ENCODE results near the gene FBP2. TPM values are rescaled to one million over a fixed set of nuclear protein-coding genes. Genes with fewer than 3 reads are reported as not detected.

FBP2 gene
- total RNA-seq, 6 experiments from 2014 or later, result not detected

GRCh38 chr9:94630833-94631232 is 37.2 kb upstream of the FBP2 start:
- Histone ChIP-seq H3K4me1 (peaks cover 0 to 57% (median 24%) of the 10 kb centered on the region in 4 donors), H3K27me3 (no peaks in the 10 kb centered on the region), H3K36me3 (peaks cover 0 to 9% (median 3%) of the 10 kb centered on the region in 4 donors), H3K27ac (peak overlapping the region in 2 of 3 donors; percentile 56 to 77), H3K9me3 (no peaks in the 10 kb centered on the region), H3K4me3 (no peak overlapping the region)
- WGBS (ENCODE audit: insufficient coverage, low coverage, low lambda C conversion rate, missing lambda C conversion rate), result 64% methylated on average over 4 of the region's 5 CpGs
- TF ChIP-seq CTCF (IDR thresholded peaks at IDR 0.05) (no peak), POLR2A (IDR thresholded peaks at IDR 0.05) (no peak)
- intact Hi-C loops (cut with DNase I), result no loop called here
- ATAC-seq (no peak), DNase-seq (no peak)

GRCh38 chr9:94630281-94630680 is 36.7 kb upstream of the FBP2 start:
- DNase-seq (peak in 2 of 3 donors; percentile 76 to 80), ATAC-seq (peak; percentile 54 to 77 (median 72))
- H3K27me3 ChIP-seq, result no peaks in the 10 kb centered on the region
- H3K4me1 ChIP-seq, result peaks cover 0 to 58% (median 24%) of the 10 kb centered on the region in 4 donors
- H3K36me3 ChIP-seq, result peaks cover 0 to 8% (median 4%) of the 10 kb centered on the region in 4 donors
- peak overlapping the region in 2 of 3 donors; percentile 56 to 77 for H3K27ac ChIP-seq
- H3K9me3 ChIP-seq, result no peaks in the 10 kb centered on the region
- intact Hi-C loops (cut with DNase I), result no loop called here
- TF ChIP-seq CTCF (IDR thresholded peaks at IDR 0.05), result peak in 1 of 4 donors; percentile 15
- TF ChIP-seq POLR2A (IDR thresholded peaks at IDR 0.05), result no peak
- WGBS (ENCODE audit: insufficient coverage, low coverage, low lambda C conversion rate, missing lambda C conversion rate), result 32% methylated on average over 2 of the region's 3 CpGs
- H3K4me3 ChIP-seq, result no peak overlapping the region

- TF ChIP-seq POLR2A (IDR thresholded peaks at IDR 0.05) (no peak), CTCF (IDR thresholded peaks at IDR 0.05) (no peak)
- no peak for DNase-seq
- Histone ChIP-seq H3K4me3 (no peak overlapping the region), H3K9me3 (no peaks in the 10 kb centered on the region), H3K27me3 (no peaks in the 10 kb centered on the region), H3K4me1 (peaks cover 0 to 55% (median 19%) of the 10 kb centered on the region in 4 donors), H3K36me3 (peaks cover 0 to 8% (median 3%) of the 10 kb centered on the region in 4 donors), H3K27ac (no peak overlapping the region)
- ATAC-seq, result no peak
- 89% methylated on average over 2 of the region's 6 CpGs for WGBS (ENCODE audit: insufficient coverage, low coverage, low lambda C conversion rate, missing lambda C conversion rate)
- intact Hi-C loops (cut with DNase I), result no loop called here
Measured at GRCh38 chr9:94627287-94627686, 33.7 kb upstream of the FBP2 start.

GRCh38 chr9:94625835-94626234 is 32.2 kb upstream of the FBP2 start:
- peaks cover 0 to 8% (median 3%) of the 10 kb centered on the region in 4 donors for H3K36me3 ChIP-seq
- WGBS (ENCODE audit: insufficient coverage, low coverage, low lambda C conversion rate, missing lambda C conversion rate), result 70% methylated on average over 4 of the region's 12 CpGs
- no peak overlapping the region for H3K27ac ChIP-seq
- H3K4me1 ChIP-seq, result peaks cover 0 to 40% (median 10%) of the 10 kb centered on the region in 4 donors
- no peak for TF ChIP-seq CTCF (IDR thresholded peaks at IDR 0.05)
- intact Hi-C loops (cut with DNase I), result no loop called here
- no peak overlapping the region for H3K4me3 ChIP-seq
- H3K9me3 ChIP-seq, result no peaks in the 10 kb centered on the region
- DNase-seq (no peak), ATAC-seq (no peak)
- H3K27me3 ChIP-seq, result no peaks in the 10 kb centered on the region

GRCh38 chr9:94624629-94625028 is 31.0 kb upstream of the FBP2 start:
- ATAC-seq, result peak in 1 of 4 donors; percentile 9
- DNase-seq, result no peak
- Histone ChIP-seq H3K27ac (no peak overlapping the region), H3K27me3 (no peaks in the 10 kb centered on the region), H3K4me3 (no peak overlapping the region), H3K9me3 (no peaks in the 10 kb centered on the region), H3K4me1 (peaks cover 0 to 29% (median 4%) of the 10 kb centered on the region in 4 donors), H3K36me3 (peaks cover 0 to 15% (median 6%) of the 10 kb centered on the region in 4 donors)
- intact Hi-C loops (cut with DNase I), result no loop called here
- 69% methylated on average over 4 of the region's 4 CpGs for WGBS (ENCODE audit: insufficient coverage, low coverage, low lambda C conversion rate, missing lambda C conversion rate)
- no peak for TF ChIP-seq POLR2A (IDR thresholded peaks at IDR 0.05)
- TF ChIP-seq CTCF (IDR thresholded peaks at IDR 0.05), result no peak

Data from right lobe of liver (tissue), 6 donors.